AG20443 (cell line): ENCODE measurements around the gene GRIFIN.
"Not testable (repeated sequence)": the region's sequence is repeated elsewhere in the genome, so short reads cannot be mapped to it uniquely, and the experiment has no call there.

Experiments
- DNase-seq: peaks from one replicate; pipeline ENCODE4 v3.0.0; 2012; ENCODE audit warnings: low spot score, mixed read lengths

Gene GRIFIN

GRCh38 chr7:2453849-2454248, 22.3 kb downstream of the GRIFIN start:
- DNase-seq: not testable (repeated sequence)

DNA sequence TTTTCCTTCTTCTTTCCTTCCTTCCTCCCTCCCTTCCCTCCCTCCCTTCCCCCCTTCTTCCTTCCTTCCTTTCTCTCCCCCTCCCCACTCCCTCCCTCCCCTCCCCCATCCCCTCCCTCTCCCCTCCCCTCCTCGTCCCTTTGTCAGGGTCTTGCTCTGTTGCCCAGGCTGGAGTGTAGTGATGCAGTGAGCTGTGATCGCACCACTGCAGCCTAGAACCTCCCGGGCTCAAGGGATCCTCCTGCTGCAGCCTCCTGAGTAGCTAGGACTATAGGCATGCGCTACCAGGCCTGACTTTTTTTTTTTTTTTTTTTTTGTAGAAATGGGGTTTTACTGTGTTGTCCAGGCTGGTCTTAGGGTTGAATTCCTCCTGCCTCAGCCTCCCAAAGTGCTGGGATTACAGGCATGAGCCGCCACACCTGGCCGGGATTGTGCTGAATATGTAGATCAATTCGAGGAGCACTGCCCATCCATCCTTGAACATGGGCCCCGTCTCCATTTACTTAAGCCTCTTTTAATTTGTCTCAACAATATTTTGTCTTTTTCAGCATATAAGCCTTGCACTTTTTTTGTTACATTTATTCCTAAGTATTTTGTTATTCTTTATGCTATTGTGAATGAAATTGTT, 23.4 kb downstream of the GRIFIN start:
- DNase-seq: no peak

- DNase-seq: peak; percentile 18
Observed at GRCh38 chr7:2452074-2452507, 24.1 kb downstream of the GRIFIN start.

DNA sequence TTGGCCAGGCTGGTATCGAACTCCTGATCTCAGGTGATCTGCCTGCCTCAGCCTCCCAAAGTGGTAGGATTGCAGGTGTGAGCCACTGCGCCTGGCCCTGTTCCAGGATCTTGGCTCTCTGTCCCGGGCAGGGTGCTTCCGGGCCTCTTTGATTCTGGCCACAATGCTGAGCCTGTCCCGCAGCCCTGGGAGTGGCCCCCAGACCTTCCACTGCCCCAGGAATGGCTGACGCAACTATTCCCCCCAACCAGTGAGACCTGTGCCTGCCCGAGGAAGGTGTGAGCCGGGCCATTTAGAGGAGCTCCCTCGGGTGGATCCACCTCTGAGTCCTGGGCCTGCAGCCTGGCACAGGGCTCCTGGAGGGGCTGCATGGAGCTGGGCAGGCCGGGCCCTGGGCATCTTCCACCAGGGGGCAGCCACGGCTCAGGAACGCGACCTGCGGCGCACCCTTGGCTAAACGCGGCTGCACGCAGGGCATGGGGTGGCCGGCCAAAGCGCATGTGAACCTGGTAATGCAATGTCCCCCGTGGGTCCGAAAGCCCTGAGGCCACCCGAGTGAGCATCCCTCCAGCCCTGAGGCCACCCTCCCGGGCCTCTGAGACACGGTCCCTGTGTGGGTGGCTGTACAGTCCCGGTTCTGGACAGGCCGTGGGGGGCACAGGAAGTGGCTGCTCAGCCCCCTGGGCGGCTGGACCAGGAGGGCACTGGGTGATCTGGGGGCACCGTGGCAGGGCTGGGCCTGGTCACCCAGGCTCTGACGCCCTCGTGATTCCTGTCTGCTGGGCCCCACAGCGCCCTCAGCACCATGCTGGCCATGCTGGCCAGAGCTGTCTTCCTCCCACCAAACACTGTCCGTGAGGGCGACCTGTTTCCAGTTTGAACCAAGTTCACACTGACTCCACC, 24.8 kb downstream of the GRIFIN start:
- peak; percentile 95 for DNase-seq

DNA sequence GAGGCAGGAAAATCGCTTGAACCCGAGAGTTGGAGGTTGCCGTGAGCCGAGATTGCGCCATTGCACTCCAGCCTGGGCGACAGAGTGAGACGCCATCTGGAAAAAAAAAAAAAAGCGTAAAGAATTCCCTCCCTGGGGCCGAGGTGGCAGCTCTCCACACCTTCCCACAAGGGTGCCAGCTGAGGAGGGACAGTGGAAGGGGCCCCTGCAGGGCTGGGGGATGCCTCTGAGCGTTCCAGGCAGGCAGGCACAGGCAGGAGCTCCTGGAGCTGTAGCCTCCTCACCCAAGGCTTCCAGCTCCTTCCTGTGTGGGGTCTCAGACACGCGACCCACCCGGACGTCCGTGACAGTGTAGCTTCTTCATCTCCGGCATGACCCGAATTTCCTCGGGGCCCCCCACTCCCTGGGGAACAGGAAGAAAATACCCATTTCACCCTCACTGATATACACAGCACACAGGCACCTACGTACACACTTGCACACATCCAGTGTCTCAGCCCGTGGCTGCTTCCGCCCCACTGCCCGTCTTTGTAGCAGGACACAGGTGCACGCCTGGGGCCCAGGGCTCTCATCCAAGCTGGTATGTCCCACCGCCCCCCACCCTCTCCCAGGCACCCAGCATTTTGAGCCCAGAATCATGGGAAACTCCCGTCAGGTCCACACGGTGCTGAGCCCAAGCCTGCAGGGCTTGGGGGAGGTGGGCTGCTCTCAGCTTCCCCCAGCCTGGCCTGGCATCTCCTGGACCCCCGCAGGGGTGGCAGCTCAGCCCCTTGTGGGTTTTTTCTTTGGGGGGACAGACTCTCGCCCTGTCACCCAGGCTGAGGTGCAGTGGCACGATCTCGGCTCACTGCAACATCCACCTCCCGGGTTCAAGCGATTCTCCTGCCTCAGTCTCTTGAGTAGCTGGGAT, 25.7 kb downstream of the GRIFIN start:
- DNase-seq: peak; percentile 4

- DNase-seq: no peak
Observed at GRCh38 chr7:2446676-2447075, 29.5 kb downstream of the GRIFIN start.

DNA sequence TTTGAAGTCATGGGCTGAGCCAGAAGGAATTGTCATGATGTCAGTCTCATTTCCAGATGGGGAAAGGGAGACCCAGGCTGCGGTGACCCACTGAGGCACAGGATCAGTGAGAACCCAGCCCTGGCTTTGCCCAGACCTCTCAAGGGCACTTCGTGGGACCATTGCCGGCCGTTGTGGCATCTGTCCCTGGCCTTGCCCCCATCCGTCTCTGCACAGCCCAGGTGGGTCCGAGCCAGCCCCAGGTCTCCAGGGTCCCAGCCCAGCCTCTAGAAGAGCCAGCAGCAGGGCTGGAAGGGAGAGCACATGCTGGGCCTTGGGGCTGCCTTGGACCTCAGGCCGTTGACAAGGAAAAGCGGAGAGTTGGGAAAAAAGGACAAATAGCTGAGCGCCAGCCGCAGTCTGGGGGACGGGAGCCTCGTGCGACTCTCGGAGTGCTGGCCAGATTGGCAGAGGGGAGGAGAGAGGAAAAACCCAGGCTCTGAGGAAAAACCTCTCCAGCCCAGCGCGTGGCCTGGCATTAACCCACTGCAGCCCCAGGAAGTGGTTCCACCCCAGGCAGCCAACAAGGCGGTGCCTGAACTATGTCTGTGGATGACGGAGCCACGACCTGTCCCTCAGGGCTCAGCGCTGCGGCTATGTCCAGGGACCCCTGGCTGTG, 30.2 kb downstream of the GRIFIN start:
- no peak for DNase-seq

DNA sequence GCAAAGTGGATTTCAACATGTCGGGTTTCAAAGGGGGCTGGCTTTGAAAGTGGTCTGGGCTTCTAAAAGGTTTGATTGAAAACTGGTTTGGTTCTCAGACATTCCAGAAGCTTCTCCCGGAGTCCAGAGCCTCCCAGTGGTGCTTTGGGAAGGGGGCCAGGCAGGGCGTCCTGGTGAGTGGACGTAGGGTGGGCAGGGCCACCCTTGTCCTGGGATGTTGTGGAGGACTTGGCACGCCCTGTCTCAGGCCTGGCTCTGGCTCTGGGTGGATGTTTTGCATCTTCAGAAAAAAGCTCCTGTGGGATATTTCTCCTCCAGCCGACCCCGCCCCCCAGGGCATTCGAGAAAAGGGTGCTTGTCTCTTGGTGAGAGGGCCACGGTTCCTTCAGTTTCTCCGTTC, 31.2 kb downstream of the GRIFIN start:
- DNase-seq: peak; percentile 62

- peak; percentile 95 for DNase-seq
Observed at GRCh38 chr7:2444476-2444875, 31.7 kb downstream of the GRIFIN start.

GRCh38 chr7:2443491-2443890, 32.7 kb downstream of the GRIFIN start:
- no peak for DNase-seq

DNA sequence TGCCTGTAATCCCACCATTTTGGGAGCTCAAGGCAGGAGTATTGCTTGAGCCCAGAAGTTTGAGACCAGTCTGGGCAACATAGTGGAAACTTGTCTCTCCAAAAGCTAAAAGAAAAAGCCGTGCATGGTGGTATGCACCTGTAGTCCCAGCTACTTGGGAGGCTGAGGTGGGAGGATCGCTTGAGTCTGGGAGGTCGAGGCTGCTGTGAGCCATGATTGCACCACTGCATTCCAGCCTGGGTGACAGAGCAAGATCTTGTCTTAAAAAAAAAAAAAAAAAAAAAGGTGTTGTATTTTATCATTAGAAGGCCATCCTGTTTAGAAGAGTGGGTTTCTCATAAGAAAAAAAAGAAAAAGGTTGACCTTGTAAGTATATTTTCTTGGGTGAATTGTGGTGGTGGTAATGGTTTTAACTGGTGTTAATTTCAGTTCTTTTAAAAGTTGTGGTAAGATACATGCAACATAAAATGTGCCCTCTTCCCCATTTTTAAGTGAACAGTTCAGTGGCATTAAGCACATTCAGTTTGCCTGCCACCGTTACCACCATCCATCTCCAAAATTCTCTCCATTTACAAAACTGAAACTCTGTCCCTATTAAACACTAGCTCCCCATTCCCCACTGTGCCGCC, 34.7 kb downstream of the GRIFIN start:
- no peak for DNase-seq

GRCh38 chr7:2440608-2441245, 35.5 kb downstream of the GRIFIN start:
- DNase-seq: no peak

- DNase-seq: no peak
Observed at GRCh38 chr7:2438775-2439174, 37.4 kb downstream of the GRIFIN start.

DNA sequence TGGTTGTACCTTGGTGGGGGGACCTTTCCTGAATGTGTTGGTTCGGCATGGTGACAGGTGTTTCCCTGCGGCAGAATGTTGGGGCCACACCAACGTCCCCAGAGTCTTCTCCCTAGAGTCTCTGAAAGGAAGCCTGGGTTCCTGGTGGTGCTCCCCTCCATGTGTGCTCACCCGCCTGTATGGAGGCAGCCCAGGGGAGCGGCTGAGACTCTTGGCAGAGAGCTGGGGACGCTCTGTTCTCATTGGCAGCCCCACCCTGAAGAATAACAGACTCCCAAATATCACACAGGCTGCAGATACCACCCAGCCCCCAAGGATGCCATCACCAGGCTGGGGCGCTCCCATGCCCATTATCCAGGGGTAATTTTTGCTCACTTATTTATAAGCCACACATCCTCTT, 38.0 kb downstream of the GRIFIN start:
- no peak for DNase-seq

DNA sequence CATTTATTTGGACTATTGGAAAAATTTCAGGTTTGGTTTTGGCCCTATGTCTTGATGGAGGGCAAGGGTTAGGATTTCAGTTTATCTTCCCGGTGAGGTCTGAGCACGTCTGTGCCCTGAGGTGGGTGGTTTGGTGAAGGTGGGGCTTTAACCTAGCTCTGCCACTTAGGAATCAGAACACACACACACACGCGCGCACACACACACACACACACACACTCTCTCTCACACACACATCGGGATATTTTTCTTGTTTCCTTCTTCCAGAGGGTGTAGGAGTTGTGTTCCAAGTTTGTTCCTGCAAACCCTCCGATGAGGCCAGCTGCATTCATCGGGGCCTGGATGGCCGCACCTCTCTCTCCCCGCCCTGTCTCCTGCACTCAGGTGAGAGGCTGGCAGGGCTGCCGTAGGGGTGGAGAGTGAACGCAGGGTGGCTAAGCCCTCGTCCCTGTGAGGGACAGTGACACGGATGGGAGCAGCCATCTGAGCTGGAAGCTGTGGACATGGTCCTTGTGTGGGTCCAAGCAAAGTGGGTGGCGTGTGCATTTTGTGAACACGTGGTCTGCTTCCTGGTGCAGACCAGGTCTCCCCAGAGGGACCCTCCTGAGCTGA, 38.6 kb downstream of the GRIFIN start:
- DNase-seq: no peak

- no peak for DNase-seq
Observed at GRCh38 chr7:2437136-2437535, 39.1 kb downstream of the GRIFIN start.

DNA sequence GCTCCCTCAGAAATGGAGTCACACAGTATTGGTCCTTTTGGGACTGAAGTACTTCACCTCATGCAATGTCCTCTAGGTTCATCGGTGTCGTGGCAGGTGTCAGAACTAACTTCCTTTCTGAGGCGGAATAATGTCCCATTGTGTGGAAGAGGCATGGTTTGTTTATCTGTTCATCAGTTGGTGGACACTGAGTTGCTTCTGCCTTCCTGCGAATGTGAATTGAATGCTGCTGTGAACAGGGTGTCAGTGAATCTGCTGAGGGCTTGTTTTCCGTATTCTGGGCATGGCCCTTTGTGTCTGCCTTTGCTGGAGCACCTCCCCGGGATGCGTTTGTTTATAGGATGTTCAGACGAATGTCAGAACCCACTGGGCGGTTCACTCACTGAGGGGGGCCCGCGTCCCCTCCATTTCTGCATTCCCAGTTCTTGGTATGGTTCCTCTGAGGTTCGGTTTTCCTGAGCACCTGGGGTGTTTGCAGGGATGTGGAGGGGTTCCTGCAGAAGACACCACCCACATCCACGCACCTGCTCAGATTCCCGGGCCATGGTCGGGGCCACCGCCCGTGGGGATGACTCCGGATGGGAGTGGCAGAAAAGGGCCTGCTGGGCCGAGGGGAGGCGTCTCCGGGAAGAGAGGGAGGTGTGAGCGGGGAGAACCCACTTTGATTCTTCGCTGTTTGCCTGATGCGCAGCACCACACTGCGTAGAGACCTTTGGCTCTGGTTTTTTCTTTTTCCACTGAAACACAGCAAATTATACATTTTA, 39.7 kb downstream of the GRIFIN start:
- DNase-seq: no peak

- no peak for DNase-seq
Observed at GRCh38 chr7:2435146-2435545, 41.1 kb downstream of the GRIFIN start.

GRCh38 chr7:2433713-2434550, 42.3 kb downstream of the GRIFIN start:
- DNase-seq: no peak
